Renal pelvis (tissue), 12 donors: Measurements from ENCODE around the gene SLC16A10. TPM values are rescaled to one million over a fixed set of nuclear protein-coding genes. Genes with fewer than 3 reads are reported as not detected.
"Not testable (repeated sequence)": the region's sequence is repeated elsewhere in the genome, so short reads cannot be mapped to it uniquely, and the experiment has no call there.

Source experiments
- DNase-seq: peaks from one replicate; pipeline ENCODE4 v3.0.0-alpha.2; 2013
- long read RNA-seq, 16 experiments: transcript quantifications; one replicate each; lab custom pipeline, GENCODE V29; 2026
- polyA plus RNA-seq, 3 donors: library from polyadenylated mRNA; unstranded; fragments of 120-200 nt; gene quantifications; one replicate each; pipeline ENCODE4 v1.2.1, GENCODE V29; 2013; ENCODE audit not compliant: insufficient read length in 3 of 3

SLC16A10 gene, protein sequence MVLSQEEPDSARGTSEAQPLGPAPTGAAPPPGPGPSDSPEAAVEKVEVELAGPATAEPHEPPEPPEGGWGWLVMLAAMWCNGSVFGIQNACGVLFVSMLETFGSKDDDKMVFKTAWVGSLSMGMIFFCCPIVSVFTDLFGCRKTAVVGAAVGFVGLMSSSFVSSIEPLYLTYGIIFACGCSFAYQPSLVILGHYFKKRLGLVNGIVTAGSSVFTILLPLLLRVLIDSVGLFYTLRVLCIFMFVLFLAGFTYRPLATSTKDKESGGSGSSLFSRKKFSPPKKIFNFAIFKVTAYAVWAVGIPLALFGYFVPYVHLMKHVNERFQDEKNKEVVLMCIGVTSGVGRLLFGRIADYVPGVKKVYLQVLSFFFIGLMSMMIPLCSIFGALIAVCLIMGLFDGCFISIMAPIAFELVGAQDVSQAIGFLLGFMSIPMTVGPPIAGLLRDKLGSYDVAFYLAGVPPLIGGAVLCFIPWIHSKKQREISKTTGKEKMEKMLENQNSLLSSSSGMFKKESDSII
- 10 to 100 TPM; 24.5 to 33.8 (median 31.0) TPM for polyA plus RNA-seq
- long read RNA-seq, donor 1, partial matches to known transcripts, result 0 of 4 reads
- long read RNA-seq, donor 1, other reads (novel, unspliced or antisense), result 0 of 4 reads
- long read RNA-seq, donor 2, transcript SLC16A10-202 (6 exons, 2,508 nt), result major isoform, 5 of 5 reads
- long read RNA-seq, donor 2, partial matches to known transcripts, result 0 of 5 reads
- long read RNA-seq, donor 2, other reads (novel, unspliced or antisense), result 0 of 5 reads
- long read RNA-seq, donor 3, partial matches to known transcripts, result 0 of 4 reads
- long read RNA-seq, donor 3, other reads (novel, unspliced or antisense), result 0 of 4 reads
- long read RNA-seq, donor 4, partial matches to known transcripts, result 0 of 1 reads
- long read RNA-seq, donor 4, other reads (novel, unspliced or antisense), result 0 of 1 reads
- long read RNA-seq, donor 5, partial matches to known transcripts, result 0 of 2 reads
- long read RNA-seq, donor 5, other reads (novel, unspliced or antisense), result 0 of 2 reads
- long read RNA-seq, donor 6, transcript SLC16A10-202 (6 exons, 2,508 nt), result major isoform, 5 of 17 reads
- long read RNA-seq, donor 6, partial matches to known transcripts, result 10 of 17 reads
- long read RNA-seq, donor 6, other reads (novel, unspliced or antisense), result 0 of 17 reads
- long read RNA-seq, donor 7, partial matches to known transcripts, result 12 of 14 reads
- long read RNA-seq, donor 7, other reads (novel, unspliced or antisense), result 0 of 14 reads
- long read RNA-seq, donor 8, result 0 reads
- long read RNA-seq, donor 9, partial matches to known transcripts, result 0 of 4 reads
- long read RNA-seq, donor 9, other reads (novel, unspliced or antisense), result 0 of 4 reads
- long read RNA-seq, donor 10, partial matches to known transcripts, result 18 of 21 reads
- long read RNA-seq, donor 10, other reads (novel, unspliced or antisense), result 0 of 21 reads
- long read RNA-seq, donor 11, transcript SLC16A10-202 (6 exons, 2,508 nt), result major isoform, 5 of 5 reads
- long read RNA-seq, donor 11, partial matches to known transcripts, result 0 of 5 reads
- long read RNA-seq, donor 11, other reads (novel, unspliced or antisense), result 0 of 5 reads
- long read RNA-seq, donor 12, transcript SLC16A10-202 (6 exons, 2,508 nt), result major isoform, 9 of 25 reads
- long read RNA-seq, donor 12, partial matches to known transcripts, result 16 of 25 reads
- long read RNA-seq, donor 12, other reads (novel, unspliced or antisense), result 0 of 25 reads
- long read RNA-seq, donor 13, transcript SLC16A10-202 (6 exons, 2,508 nt), result major isoform, 5 of 5 reads
- long read RNA-seq, donor 13, partial matches to known transcripts, result 0 of 5 reads
- long read RNA-seq, donor 13, other reads (novel, unspliced or antisense), result 0 of 5 reads
- long read RNA-seq, donor 14, transcript SLC16A10-202 (6 exons, 2,508 nt), result major isoform, 5 of 6 reads
- long read RNA-seq, donor 14, partial matches to known transcripts, result 0 of 6 reads
- long read RNA-seq, donor 14, other reads (novel, unspliced or antisense), result 0 of 6 reads
- long read RNA-seq, donor 15, transcript SLC16A10-202 (6 exons, 2,508 nt), result major isoform, 8 of 17 reads
- long read RNA-seq, donor 15, partial matches to known transcripts, result 9 of 17 reads
- long read RNA-seq, donor 15, other reads (novel, unspliced or antisense), result 0 of 17 reads
- long read RNA-seq, donor 16, partial matches to known transcripts, result 17 of 19 reads
- long read RNA-seq, donor 16, other reads (novel, unspliced or antisense), result 0 of 19 reads

DNA sequence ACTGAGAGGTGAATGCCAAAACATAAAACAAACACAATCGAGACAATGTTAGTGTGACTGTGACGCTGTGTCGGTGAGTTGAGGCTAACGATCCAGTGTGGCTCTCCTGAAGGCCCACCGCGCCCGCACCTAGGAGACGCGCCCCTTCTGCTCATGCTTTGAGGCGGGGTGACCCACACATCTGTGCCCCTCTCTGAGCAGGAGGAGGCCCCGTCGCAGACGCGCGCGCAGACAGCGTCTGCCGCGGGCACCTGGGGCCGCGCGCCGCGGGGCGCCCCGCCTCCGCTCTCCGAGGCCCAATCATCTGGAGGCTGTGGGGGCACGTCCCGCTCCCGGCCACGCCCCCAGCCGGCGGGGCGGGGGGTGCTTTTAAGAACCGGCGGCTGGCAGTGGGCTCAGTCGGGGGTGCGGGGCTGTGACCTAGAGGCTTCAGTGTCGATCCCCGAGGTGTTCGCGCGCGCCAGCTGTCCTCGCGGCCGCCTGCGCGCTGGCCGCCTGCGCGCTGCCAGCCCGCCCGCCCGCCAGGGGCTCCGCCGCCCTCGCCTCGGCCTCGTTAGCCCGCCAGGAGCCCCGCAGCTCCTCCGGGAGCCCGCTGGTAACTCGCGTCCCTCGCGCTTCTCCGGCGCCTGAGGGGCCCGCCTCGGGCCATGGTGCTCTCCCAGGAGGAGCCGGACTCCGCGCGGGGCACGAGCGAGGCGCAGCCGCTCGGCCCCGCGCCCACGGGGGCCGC lies at the start of gene SLC16A10:
Gene SLC16A10 (plus strand): TSS at position 398 of the 730 bp plus-strand sequence. CDS start 250 bp downstream, at position 648.
- DNase-seq, result peak; percentile 80

DNA sequence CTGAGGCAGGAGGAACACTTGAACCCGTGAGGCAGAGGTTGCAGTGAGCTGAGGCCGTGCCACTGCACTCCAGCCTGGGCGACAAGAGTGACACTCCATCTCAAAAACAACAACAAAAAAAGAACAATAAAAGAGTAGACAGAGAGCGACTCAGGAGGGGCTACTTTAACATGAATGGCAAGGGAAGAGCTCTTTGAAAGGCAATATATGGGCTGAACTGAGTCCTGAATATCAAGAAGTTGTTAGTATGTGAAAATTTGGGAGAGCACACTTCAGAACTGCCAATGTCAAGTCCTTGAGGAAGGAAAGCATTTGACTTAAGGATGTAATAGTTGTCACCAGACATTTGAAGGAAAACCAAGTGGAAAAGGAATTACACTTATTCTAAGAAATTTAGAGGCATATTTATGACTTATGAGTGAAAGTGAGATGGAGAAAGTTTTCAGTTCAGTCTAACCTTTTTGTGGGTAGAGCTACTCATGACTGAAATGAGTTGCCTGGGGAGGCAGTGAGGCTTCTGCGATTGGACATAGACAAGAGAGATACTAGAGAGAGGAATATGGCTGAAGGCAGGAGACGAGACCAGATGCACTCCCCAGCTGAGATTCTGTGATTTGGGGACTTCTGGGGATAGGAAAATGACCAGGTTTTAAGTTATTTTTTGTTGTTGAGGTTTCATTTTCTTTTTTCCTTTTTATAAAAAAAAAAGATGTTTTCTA lies 48.6 kb upstream of the SLC16A10 start:
- DNase-seq, result no peak

DNA sequence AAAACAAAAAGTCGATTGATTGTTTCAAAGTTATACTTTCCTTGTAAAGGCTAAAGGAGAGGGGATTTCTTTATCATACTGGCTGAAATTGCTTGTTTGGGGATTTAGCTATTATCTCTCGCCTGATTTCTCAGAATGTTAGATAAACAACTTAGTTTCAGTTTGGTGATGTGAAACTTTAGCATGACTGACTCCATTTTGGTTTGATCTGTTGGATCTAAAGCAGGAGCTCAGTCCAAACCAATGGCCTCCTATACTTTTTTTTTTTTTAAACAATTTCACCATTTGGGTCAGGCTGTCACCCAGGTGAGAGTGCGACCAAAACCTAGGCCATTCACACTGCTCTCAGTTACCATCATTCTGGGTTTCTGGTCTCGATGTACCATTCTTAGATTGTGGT lies 45.4 kb upstream of the SLC16A10 start:
- DNase-seq, result no peak

DNA sequence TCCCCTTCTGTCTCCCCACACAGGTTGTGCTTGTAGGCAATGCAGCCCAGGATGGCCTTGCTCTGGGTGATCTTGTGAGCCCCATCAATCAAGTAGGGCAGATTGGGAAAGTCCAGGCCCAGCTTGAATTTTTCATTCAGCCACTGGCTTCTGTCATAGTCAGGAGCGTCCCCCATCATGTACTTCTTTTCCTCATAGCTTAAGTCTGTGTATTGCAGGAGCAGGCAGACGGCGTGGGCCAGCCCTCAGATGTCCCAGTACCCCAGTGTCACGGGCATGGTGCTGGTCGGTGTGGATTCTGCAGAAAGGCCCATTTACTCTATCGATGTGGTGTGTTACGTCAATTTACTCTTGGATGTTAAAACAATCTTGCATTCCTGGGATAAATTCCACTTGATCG lies 40.1 kb upstream of the SLC16A10 start:
- no peak for DNase-seq

DNA sequence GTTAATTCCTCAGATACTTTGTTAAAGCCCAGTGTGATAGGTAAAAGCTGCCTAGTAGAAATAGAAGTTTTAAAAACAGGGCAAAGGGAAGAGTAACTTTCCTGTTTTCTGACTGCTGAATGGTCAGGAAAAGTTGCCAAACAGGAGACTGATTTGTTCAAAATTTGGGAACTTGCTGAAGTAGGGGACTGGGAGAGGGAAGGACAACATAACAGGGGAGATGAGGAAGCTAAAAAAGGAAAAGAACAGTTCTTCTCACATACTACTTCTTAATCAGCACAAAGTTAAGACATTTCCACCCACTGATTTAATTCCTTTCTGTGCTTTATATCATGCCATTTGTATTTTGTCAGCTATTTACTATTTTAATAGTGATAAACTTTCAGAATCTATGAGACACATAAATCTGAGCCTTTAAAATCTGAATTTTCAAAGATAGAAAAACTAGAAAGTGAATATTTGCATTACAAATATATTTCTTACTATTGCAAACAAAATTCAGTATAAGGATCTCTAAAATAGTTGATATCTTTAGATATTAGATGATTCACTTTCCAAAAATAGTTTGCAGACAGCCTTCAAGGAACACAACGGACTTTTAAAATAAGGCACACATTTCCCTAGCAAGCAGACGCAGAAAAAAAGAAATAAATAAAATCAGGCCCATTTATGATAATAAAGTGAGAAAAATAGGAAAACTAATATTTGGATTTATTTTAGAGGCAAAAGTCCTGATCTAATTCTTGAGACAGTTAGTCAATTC lies 36.9 kb upstream of the SLC16A10 start:
- DNase-seq, result no peak

DNA sequence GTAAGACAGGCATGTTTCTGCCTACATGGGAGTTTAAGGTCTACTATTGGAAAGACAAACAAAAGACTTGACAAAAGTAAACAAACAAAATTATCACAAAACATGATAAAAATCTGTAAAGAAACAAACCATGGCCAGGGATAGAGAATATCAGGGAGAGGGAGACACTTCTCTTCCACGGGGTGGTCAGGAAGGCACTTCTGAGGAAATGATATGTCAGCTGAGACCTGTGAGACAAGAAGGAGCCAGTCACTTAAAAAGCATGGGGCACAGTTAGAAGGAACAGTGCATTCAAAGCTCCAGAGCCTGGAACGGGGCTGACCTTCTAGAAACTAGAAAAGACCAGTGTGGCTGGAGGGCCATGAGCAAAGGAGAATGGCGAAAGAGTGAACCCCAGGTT lies 35.1 kb upstream of the SLC16A10 start:
- DNase-seq, result no peak

DNA sequence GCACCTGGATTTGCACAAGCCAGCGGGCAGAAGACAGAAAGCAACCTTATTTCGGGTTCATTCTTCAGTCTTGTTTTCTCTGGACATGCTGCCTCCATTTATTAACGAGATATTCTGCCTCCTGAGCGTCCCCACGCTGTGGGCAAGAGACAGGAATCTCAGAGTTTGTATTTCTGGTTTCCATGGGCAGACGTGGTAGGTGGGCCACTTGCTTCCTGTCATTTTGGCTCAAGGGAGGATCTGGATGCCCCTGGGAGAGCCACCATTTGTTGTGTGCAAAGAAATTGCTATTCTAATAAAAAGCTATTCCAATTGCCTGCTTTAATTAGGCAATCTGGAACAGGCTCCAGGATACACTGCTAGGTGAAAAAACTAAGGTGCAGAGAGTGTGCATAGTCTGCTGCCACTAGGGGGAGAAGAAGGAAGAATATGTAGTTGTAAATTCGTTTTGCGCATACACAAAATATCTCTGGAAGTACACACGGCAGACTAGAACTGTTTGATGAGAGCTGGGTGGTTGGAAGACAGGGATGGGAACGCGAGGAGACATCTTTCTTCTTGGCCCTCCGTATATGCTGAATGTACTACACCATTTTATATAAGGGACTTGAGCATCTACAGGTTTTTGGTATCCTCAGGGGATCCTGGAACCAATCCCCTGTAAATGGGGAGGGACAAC lies 30.1 kb upstream of the SLC16A10 start:
- DNase-seq, result no peak

DNA sequence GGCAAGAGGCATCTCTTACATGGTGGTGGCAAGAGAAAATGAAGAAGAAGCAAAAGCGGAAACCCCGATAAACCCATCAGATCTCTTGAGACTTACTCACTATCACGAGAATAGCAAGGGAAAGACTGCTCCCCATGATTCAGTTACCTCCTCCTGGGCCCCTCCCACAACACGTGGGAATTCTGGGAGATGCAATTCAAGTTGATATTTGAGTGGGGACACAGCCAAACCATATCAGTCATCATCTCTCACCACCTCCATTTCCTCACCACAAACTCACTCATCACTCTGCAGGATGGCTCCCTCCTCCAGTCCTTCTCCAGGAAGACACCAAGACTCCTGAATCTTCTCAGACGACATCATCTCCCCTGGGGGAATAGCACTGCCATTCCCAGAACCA lies 25.8 kb upstream of the SLC16A10 start:
- no peak for DNase-seq

DNA sequence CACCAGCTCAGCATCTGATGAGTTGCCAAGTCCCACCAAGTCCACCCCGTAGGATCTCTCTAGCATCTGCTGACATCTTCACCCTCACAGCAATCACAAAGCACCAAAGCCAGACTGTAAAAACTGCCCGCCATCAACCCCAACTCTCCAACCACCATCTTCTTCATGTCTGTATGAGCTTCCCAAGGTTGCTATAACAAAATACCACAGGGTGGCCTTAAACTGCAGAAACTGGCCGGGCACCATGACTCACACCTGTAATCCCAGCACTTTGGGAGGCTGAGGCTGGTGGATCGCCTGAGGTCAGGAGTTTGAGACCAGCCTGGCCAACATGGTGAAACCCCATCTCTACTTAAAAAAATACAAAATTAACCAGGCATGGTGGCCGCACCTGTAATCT lies 25.3 kb upstream of the SLC16A10 start:
- not testable (repeated sequence) for DNase-seq

DNA sequence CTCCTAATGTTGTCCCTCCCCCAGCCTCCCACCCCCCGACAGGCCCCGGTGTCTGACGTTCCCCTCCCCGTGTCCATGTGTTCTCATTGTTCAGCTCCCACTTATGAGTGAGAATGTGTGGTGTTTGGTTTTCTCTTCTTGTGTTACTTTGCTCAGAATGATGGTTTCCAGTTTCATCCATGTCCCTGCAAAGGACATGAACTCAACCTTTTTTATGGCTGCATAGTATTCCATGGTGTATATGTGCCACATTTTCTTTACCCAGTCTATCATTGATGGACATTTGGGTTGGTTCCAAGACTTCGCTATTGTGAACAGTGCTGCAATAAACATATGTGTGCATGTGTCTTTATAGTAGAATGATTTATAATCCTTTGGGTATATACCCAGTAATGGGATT lies 24.4 kb upstream of the SLC16A10 start:
- not testable (repeated sequence) for DNase-seq

DNA sequence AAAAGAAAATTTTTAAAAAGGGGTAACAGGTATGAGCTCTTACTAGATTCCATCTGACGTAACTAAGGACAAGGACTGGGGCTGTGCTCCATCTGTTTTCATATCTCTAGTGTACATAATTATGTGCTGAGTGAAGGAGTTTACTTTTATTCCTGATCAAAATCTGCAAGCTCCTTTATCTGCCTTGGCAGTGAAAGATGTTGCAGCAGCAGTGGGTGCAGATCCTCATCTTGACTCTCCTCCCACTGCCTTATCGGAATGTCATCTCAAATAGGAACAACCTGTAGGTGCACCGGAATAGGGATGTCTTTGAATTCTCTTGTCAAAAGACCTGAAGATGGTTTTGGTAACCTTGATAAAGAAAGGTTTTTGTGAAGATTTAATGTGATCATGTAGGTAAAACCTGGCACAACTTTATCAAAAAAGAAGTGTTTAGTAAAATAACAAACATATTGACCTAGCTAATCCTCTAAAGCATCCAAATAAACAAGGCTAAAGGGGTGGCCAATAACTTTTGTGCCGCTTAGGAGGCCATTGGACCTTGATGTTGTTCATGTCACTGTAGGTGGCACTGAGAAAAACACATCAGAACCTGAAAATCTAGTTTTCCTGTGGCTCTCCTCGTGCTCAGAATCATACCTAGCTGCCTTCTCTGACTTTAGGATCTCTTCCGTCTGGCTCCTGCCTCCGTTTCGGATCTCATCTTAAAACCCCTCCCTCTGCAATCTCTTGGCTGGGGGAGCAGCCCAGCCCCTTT lies 19.0 kb upstream of the SLC16A10 start:
- DNase-seq, result no peak

DNA sequence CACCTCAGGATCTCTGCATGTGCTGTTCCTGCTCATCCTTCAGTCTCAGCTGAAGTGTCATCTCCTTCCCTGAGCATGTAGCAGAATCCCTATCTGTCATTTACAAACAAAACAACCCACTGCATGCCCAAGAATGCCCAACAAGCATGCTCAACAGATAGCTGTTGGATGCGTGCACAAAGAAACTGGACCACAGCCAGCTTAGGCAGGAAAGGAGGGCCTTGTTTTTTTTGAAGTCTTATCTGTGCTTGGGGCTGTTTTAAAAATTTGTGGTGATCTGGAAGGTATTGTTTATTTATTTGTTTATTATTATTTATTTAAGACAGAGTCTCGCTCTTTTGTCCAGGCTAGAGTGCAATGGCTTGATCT lies 18.5 kb upstream of the SLC16A10 start:
- DNase-seq, result no peak

DNA sequence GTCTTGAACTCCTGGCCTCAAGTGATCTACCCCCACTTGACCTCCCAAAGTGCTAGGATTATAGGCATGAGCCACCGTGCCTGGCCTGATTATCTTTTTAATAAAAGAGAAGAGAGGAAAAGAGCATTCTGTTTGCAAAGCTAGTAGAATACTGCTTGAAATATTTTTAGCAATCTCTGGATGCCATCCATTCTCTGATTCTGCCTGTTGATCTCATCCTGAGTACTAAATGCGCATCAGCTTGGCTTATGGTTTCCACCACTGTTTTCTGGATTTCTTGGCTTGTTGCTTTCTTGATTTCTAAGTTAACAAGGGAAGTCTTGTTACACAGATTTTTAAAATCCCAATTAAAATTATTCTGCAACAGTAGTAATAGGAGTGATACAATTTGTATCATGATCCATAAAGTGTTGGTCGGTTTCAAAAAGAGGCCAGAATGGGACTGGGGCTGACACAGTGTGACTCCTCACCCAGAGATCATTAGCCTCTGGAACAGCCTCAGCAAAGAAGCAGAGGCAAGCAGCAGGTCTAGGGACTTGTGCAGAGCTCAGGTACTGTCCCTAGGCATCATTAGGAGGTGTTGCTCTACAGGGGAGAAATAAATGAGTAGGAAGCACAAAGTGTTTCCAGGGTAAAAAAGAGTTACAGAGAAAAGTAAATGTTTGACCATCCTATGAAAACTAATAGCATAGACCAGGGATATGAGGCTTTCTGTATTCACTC lies 17.8 kb upstream of the SLC16A10 start:
- no peak for DNase-seq

DNA sequence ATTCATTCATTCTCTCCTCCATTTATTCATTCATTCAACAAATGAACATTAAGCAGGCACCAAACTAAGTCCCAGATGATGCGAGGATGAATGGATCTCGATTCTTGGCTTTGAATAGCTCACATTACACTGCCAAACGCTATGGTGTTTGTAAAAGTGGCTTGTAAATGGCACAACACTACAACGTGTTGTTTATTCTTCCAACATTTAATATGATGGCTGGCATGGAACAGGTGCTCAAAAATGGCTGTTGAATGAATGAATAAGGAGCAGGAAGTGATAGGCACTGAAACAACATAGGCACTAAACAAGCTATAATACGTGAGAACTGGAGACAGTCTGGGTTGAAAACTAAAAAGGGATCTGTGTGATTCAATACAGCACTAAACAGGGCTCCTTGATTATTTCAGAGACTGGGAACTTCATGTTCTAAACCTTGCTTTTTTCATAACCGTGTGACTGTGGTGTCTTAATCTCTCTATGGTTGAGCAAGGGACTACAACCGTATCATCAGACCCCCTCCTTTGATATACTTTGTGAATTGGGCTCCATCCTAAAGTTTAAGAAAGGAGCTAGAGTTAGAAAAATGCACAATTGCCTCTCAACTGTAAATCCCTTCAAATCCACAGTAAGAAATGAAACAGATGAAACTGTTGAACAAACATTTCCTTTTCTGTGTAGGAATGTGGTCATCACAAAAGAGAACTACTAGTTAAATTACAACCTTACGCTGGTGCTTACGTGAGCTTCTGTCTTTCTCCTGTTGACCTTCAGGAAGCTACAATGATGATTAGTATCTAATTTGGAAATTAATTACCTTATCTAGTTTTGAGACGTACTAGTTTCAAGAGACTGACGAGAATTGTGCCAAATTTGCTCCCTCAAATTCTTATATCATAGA lies 16.9 kb upstream of the SLC16A10 start:
- DNase-seq, result no peak
